Posterior cingulate gyrus (tissue), 11 donors: ENCODE results near the gene ABCB8.
A peak's percentile ranks its signal among the peaks of the same experiment; 100 is the strongest.

Experiments
- DNase-seq, 10 donors: peaks; one replicate each; pipeline versions ENCODE4 v3.0.0 to v3.0.0-alpha.2; 2020 to 2021; ENCODE audit warnings: mixed read lengths in 3 of 10
- intact Hi-C: fragments of 100-400 bp; cut with DNase I; formaldehyde crosslinking; loops from one replicate; pipeline ENCODE4 v1.15.1; 2023

ABCB8 gene

GRCh38 chr7:151028131-151028947 lies at the start of gene ABCB8:
TSS of gene ABCB8 (plus strand) at chr7:151028450. CDS start at chr7:151028516, 66 bp downstream.
- peak; percentile 92 to 99 (median 96) for DNase-seq
- intact Hi-C loops: loop anchor here (1.0 to 2.0 kb wide), 2 partner anchors 30 to 58 kb away; partner anchors contain the start of gene AGAP3

GRCh38 chr7:150979713-150980390 lies 48.4 kb upstream of the ABCB8 start:
- intact Hi-C loops: no loop called here
- DNase-seq: peak in 4 of 10 donors; percentile 56 to 88 (median 79)

- intact Hi-C loops: no loop called here
- DNase-seq: peak in 1 of 10 donors; percentile 71
These were observed 47.6 kb upstream of the ABCB8 start for GRCh38 chr7:150980663-150981062.

GRCh38 chr7:150981644-150982043 lies 46.6 kb upstream of the ABCB8 start:
- intact Hi-C loops: no loop called here
- DNase-seq: peak in 2 of 10 donors; percentile 21 to 40

GRCh38 chr7:150982351-150982750 lies 45.9 kb upstream of the ABCB8 start:
- intact Hi-C loops: no loop called here
- DNase-seq: peak; percentile 74 to 98 (median 88)

GRCh38 chr7:150983893-150984368 lies 44.3 kb upstream of the ABCB8 start:
- DNase-seq: peak in 1 of 10 donors; percentile 52
- intact Hi-C loops: no loop called here

GRCh38 chr7:150986099-150986512 lies 42.1 kb upstream of the ABCB8 start:
- peak; percentile 58 to 97 (median 78) for DNase-seq
- intact Hi-C loops: loop anchor here (5.0 kb wide), 1 partner anchor 209 kb away; no protein-coding TSS in a partner anchor

- peak in 2 of 10 donors; percentile 60 to 71 for DNase-seq
- intact Hi-C loops: loop anchor here (5.0 kb wide), 1 partner anchor 209 kb away; no protein-coding TSS in a partner anchor
These were observed 41.7 kb upstream of the ABCB8 start for GRCh38 chr7:150986556-150986955.

GRCh38 chr7:150988230-150989226 lies 39.7 kb upstream of the ABCB8 start:
- DNase-seq: peak in 9 of 10 donors; percentile 63 to 96 (median 73)
- intact Hi-C loops: loop anchor here (1.0 to 5.0 kb wide), 3 partner anchors 25 to 211 kb away; no protein-coding TSS in a partner anchor

GRCh38 chr7:150989456-150989855 lies 38.8 kb upstream of the ABCB8 start:
- intact Hi-C loops: loop anchor here (5.0 kb wide), 1 partner anchor 212 kb away; no protein-coding TSS in a partner anchor
- peak in 1 of 10 donors; percentile 69 for DNase-seq

GRCh38 chr7:150990416-150991186 lies 37.6 kb upstream of the ABCB8 start, which contains the start of gene NOS3:
TSS of gene NOS3 (plus strand) at chr7:150991017. CDS start at chr7:150993804, 2,787 bp downstream.
- intact Hi-C loops: no loop called here
- peak in 1 of 10 donors; percentile 61 for DNase-seq

- peak in 1 of 10 donors; percentile 64 for DNase-seq
- intact Hi-C loops: no loop called here
These were observed 36.1 kb upstream of the ABCB8 start for GRCh38 chr7:150992051-150992640.

- DNase-seq: no peak
These were observed 35.4 kb upstream of the ABCB8 start for GRCh38 chr7:150992833-150993302.

GRCh38 chr7:150993511-150993910 lies 34.7 kb upstream of the ABCB8 start:
- intact Hi-C loops: no loop called here
- no peak for DNase-seq

More at GRCh38 chr7:150992833-150993302, 35.4 kb upstream of the ABCB8 start:
- intact Hi-C loops: no loop called here

GRCh38 chr7:150994141-150994837 lies 34.0 kb upstream of the ABCB8 start:
- DNase-seq: no peak
- intact Hi-C loops: no loop called here

GRCh38 chr7:150994838-150995510 lies 33.3 kb upstream of the ABCB8 start:
- intact Hi-C loops: no loop called here
- no peak for DNase-seq
